ENCODE data around the gene MAP1A. TPM values are rescaled to one million over a fixed set of nuclear protein-coding genes. Genes with fewer than 3 reads are reported as not detected.
A peak's percentile ranks its signal among the peaks of the same experiment; 100 is the strongest.
"Not testable (repeated sequence)": the region's sequence is repeated elsewhere in the genome, so short reads cannot be mapped to it uniquely, and the experiment has no call there.

Gene MAP1A
- total and polyA plus RNA-seq, 3 donors from 2014 or later: 11.4 to 19.1 (median 17.7) TPM

DNA sequence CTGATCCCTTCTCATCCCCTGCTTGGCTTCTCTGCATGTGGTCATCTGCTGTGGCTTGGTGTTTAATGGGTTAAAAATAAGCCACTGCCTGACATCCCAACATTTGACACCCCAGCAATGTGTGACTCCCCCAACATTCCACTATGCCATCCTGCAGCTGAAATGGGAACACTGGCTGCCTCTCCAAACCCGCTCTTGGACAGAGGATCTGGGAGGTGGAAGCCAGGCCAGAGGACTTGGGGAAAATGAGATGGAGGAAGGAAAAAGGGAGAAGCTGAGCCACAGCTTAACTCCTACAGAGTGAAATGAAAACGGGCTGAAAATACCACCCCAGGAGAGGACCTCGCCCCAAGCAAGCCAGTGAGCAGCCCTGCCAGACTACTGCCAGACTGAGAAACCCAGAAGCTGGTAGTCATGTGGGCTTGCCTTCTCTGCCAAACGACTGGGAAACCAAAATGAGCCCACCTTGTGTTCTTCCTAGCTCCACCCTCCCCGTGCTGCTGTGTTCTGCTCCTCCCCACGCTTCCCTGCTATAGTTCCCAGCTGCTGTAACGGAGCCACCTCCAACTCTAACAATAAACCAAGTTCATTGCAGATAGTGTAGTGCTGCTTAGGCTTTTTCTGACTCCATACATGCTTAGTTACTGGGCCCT lies 13.7 kb downstream of the MAP1A start:
- TF ChIP-seq, protein P1, sequence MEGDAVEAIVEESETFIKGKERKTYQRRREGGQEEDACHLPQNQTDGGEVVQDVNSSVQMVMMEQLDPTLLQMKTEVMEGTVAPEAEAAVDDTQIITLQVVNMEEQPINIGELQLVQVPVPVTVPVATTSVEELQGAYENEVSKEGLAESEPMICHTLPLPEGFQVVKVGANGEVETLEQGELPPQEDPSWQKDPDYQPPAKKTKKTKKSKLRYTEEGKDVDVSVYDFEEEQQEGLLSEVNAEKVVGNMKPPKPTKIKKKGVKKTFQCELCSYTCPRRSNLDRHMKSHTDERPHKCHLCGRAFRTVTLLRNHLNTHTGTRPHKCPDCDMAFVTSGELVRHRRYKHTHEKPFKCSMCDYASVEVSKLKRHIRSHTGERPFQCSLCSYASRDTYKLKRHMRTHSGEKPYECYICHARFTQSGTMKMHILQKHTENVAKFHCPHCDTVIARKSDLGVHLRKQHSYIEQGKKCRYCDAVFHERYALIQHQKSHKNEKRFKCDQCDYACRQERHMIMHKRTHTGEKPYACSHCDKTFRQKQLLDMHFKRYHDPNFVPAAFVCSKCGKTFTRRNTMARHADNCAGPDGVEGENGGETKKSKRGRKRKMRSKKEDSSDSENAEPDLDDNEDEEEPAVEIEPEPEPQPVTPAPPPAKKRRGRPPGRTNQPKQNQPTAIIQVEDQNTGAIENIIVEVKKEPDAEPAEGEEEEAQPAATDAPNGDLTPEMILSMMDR (IDR thresholded peaks at IDR 0.05): no peak
- no peak for TF ChIP-seq POLR2A (IDR thresholded peaks at IDR 0.05)
- H3K4me1 ChIP-seq: no peaks in the 10 kb centered on the region
- no peaks in the 10 kb centered on the region for H3K27me3 ChIP-seq
- H3K36me3 ChIP-seq (ENCODE audit: low read depth, missing control alignments): no peaks in the 10 kb centered on the region
- DNase-seq: no peak
- peak overlapping the region in 1 of 2 donors; percentile 12 for H3K27ac ChIP-seq
- 30 to 50% methylated on average over 7 of the region's 7 CpGs for WGBS, 2 donors
- no peak overlapping the region for H3K4me3 ChIP-seq
- intact Hi-C loops (cut with DNase I; ENCODE audit: low total_unique reads): no loop called here
- no peaks in the 10 kb centered on the region for H3K9me3 ChIP-seq

DNA sequence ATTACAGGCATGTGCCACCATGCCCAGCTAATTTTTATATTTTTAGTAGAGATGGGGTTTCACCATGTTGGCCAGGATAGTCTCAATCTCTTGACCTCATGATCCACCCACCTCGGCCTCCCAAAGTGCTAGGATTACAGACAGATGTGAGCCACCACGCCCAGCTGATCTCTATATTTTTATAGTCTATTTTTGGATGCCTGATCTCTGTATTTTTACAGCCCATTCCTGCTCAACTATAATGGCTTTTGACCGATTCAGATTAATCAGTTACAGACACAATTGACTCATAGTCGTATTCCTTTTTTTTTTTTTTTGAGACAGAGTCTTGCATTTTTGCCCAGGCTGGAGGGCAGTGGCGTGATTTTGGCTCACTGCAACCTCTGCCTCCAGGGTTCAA lies 15.4 kb downstream of the MAP1A start:
- DNase-seq; intact Hi-C loops (cut with DNase I; ENCODE audit: low total_unique reads): not testable (repeated sequence)
- 83 to 94% methylated on average over 5 of the region's 5 CpGs for WGBS, 2 donors

DNA sequence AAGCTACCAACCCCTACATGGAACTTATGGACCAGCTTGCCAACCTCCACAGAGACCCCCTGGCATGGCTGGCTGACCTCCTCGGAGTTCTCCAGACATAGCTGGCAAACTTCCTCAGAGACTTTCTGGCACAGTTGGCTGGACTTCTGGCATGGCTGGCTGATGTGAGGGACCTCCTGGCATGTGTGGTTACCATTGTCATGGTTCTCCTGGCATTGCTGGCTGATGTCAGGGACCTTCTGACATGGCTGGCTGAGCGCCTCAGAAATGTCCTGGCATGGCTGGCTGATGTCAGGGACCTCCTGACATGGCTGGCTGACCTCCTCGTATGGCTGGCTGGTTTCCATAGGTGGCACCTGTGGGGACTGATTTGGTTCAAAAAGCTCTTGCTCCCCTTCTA lies 17.5 kb downstream of the MAP1A start:
- Histone ChIP-seq H3K9me3 (no peaks in the 10 kb centered on the region), H3K36me3 (ENCODE audit: low read depth, missing control alignments) (no peaks in the 10 kb centered on the region), H3K27ac (no peak overlapping the region), H3K4me3 (no peak overlapping the region), H3K27me3 (no peaks in the 10 kb centered on the region), H3K4me1 (no peaks in the 10 kb centered on the region)
- 86% methylated on average over 3 of the region's 3 CpGs; no CpG with 5 or more reads in 1 of the 2 donors for WGBS, 2 donors
- DNase-seq: no peak
- intact Hi-C loops (cut with DNase I; ENCODE audit: low total_unique reads): no loop called here
- TF ChIP-seq, protein P1 (IDR thresholded peaks at IDR 0.05): no peak
- TF ChIP-seq POLR2A (IDR thresholded peaks at IDR 0.05): no peak

More for the DNA sequence above, 15.4 kb downstream of the MAP1A start:
- not testable (repeated sequence) for H3K4me3 ChIP-seq; H3K9me3 ChIP-seq; H3K27ac ChIP-seq; H3K36me3 ChIP-seq (ENCODE audit: low read depth, missing control alignments); H3K4me1 ChIP-seq; H3K27me3 ChIP-seq

DNA sequence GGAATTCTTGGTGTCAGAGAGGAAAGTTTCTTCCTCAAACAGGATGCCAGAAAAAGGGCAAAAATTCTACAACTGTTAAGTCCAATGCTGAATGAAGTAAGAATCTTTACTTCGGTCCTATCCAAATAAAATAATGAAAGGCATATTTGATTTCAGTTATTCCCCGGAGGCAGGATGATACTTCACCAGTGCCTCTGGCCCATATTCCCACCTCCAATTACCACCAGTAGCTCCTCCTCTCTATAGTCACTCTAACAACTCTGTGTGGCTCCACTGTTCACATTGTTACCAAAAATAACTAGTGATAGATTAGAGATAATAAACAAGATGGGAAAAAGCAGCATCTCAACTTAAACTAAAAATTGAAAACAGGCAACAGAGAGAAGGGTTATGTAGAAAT lies 20.7 kb downstream of the MAP1A start:
- TF ChIP-seq, protein P1 (IDR thresholded peaks at IDR 0.05): no peak
- TF ChIP-seq POLR2A (IDR thresholded peaks at IDR 0.05): no peak
- DNase-seq: no peak
- H3K9me3 ChIP-seq: no peaks in the 10 kb centered on the region
- H3K27ac ChIP-seq: no peak overlapping the region
- intact Hi-C loops (cut with DNase I; ENCODE audit: low total_unique reads): no loop called here
- WGBS, 2 donors: 85 to 90% methylated on average over 2 of the region's 2 CpGs
- no peaks in the 10 kb centered on the region for H3K4me1 ChIP-seq
- H3K4me3 ChIP-seq: no peak overlapping the region
- no peaks in the 10 kb centered on the region for H3K36me3 ChIP-seq (ENCODE audit: low read depth, missing control alignments)
- H3K27me3 ChIP-seq: no peaks in the 10 kb centered on the region

DNA sequence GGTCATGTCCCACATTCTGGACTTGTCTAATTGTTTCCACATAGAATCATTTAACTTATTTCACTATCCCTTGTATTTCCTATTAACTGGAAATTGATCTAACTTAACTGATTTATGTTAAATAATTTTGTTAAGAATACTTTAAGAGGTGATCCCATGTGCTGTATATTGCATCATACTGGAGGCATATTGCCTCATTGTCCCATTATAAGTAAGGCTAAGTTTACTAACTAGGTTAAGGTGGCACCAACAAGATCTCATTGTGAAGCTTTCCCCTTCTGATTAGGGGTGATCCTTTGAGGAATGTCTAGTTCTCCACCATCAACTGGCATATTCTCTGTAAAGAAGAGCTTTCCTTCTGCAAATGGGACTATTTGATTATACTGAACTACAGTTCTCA lies 24.4 kb downstream of the MAP1A start:
- Histone ChIP-seq H3K9me3 (no peaks in the 10 kb centered on the region), H3K27me3 (no peaks in the 10 kb centered on the region), H3K4me1 (no peaks in the 10 kb centered on the region), H3K4me3 (no peak overlapping the region), H3K36me3 (ENCODE audit: low read depth, missing control alignments) (no peaks in the 10 kb centered on the region), H3K27ac (no peak overlapping the region)
- intact Hi-C loops (cut with DNase I; ENCODE audit: low total_unique reads): no loop called here
- TF ChIP-seq, protein P1 (IDR thresholded peaks at IDR 0.05): no peak
- TF ChIP-seq POLR2A (IDR thresholded peaks at IDR 0.05): no peak
- no peak for DNase-seq

All from testis (tissue), 3 donors.